Measurements from ENCODE around the gene CCL15. TPM values are rescaled to one million over a fixed set of nuclear protein-coding genes. Genes with fewer than 3 reads are reported as not detected.
"Not testable (repeated sequence)": the region's sequence is repeated elsewhere in the genome, so short reads cannot be mapped to it uniquely, and the experiment has no call there.

CCL15 gene
- total RNA-seq, 1 experiment from 2014 or later, result not detected

GRCh38 chr17:36019423-36019822 lies 18.1 kb upstream of the CCL15 start:
- Mint-ChIP-seq H3K27me3 (ENCODE audit: unreplicated experiment) (peaks cover 65% of the 10 kb centered on the region), H3K4me1 (ENCODE audit: low read depth, unreplicated experiment) (no peaks in the 10 kb centered on the region)
- intact Hi-C loops (cut with micrococcal nuclease; ENCODE audit: unreplicated experiment), result no loop called here

DNA sequence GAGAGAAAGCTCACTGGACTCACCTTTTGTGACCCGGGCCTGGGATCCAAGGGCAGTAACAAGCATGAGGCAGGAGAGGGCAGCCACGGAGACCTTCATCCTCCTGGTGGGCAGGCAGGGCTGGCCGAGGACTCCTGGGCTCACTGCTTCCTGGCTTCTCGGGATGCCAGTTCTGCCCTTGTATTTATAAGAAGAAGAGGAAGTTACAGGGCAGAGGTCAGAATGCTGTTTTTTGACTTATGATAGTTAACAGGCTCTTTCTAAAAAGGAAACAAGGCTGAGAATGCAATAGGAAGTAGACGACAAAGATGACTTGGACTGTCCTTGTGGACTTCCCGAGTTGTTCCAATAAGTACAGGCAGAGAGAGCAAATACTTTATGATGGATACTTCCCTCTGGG lies 16.4 kb upstream of the CCL15 start, which contains the start of gene CCL23:
TSS of gene CCL23 (minus strand) at position 174 of the 400 bp plus-strand sequence. CDS start at position 99, 75 bp downstream.
- H3K27me3 Mint-ChIP-seq (ENCODE audit: unreplicated experiment), result peaks cover 73% of the 10 kb centered on the region

More at GRCh38 chr17:36019423-36019822, 18.1 kb upstream of the CCL15 start:
- DNase-seq, result no peak
- no TSS peak for BruUV-seq (replicated peaks)
- no peaks in the 10 kb centered on the region for H3K9me3 Mint-ChIP-seq (ENCODE audit: low read depth, unreplicated experiment)
- H3K36me3 Mint-ChIP-seq (ENCODE audit: insufficient read depth, unreplicated experiment), result no peaks in the 10 kb centered on the region
- H3K4me3 Mint-ChIP-seq (ENCODE audit: low read depth, unreplicated experiment), result no peak overlapping the region
- no peak overlapping the region for H3K27ac Mint-ChIP-seq (ENCODE audit: unreplicated experiment)
- TF ChIP-seq CTCF (IDR thresholded peaks at IDR 0.05; ENCODE audit: unreplicated experiment), result no peak
- CTCF ChIA-PET, result no interaction called here

DNA sequence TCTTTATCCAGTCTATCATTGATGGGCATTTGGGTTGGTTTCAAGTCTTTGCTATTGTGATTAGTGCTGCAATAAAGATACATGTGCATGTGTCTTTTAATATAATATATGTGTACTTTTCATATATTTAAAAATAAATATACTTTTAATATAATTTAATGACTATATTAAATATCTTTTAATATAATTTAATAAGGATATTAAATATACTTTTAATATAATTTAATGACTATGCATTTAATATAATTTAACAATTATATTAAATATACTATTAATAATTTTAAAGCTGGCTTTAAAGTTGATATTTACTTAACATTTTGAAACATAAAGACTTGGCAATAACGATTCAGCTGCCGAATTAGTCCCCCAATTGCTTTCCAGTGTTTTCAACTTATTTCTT lies 15.2 kb upstream of the CCL15 start:
- intact Hi-C loops (cut with micrococcal nuclease; ENCODE audit: unreplicated experiment), result no loop called here
- TF ChIP-seq CTCF (IDR thresholded peaks at IDR 0.05; ENCODE audit: unreplicated experiment), result no peak
- no peak for DNase-seq
- Mint-ChIP-seq H3K27me3 (ENCODE audit: unreplicated experiment) (peaks cover 73% of the 10 kb centered on the region), H3K36me3 (ENCODE audit: insufficient read depth, unreplicated experiment) (no peaks in the 10 kb centered on the region), H3K4me3 (ENCODE audit: low read depth, unreplicated experiment) (no peak overlapping the region), H3K9me3 (ENCODE audit: low read depth, unreplicated experiment) (no peaks in the 10 kb centered on the region), H3K27ac (ENCODE audit: unreplicated experiment) (no peak overlapping the region), H3K4me1 (ENCODE audit: low read depth, unreplicated experiment) (no peaks in the 10 kb centered on the region)
- no TSS peak for BruUV-seq (replicated peaks)
- CTCF ChIA-PET, result no interaction called here

More for the DNA sequence above, 16.4 kb upstream of the CCL15 start, which contains the start of gene CCL23:
- no peaks in the 10 kb centered on the region for H3K9me3 Mint-ChIP-seq (ENCODE audit: low read depth, unreplicated experiment)
- no peak for DNase-seq
- CTCF ChIA-PET, result interaction anchor here (1.1 kb wide), 1 partner anchor 17 kb away, joined by 3 read pairs; no protein-coding TSS in a partner anchor
- BruUV-seq (replicated peaks), result no TSS peak
- H3K36me3 Mint-ChIP-seq (ENCODE audit: insufficient read depth, unreplicated experiment), result no peaks in the 10 kb centered on the region
- H3K27ac Mint-ChIP-seq (ENCODE audit: unreplicated experiment), result no peak within 1 kb of the TSS
- H3K4me3 Mint-ChIP-seq (ENCODE audit: low read depth, unreplicated experiment), result no peak within 1 kb of the TSS
- no peaks in the 10 kb centered on the region for H3K4me1 Mint-ChIP-seq (ENCODE audit: low read depth, unreplicated experiment)
- no peak for TF ChIP-seq CTCF (IDR thresholded peaks at IDR 0.05; ENCODE audit: unreplicated experiment)
- intact Hi-C loops (cut with micrococcal nuclease; ENCODE audit: unreplicated experiment), result no loop called here

DNA sequence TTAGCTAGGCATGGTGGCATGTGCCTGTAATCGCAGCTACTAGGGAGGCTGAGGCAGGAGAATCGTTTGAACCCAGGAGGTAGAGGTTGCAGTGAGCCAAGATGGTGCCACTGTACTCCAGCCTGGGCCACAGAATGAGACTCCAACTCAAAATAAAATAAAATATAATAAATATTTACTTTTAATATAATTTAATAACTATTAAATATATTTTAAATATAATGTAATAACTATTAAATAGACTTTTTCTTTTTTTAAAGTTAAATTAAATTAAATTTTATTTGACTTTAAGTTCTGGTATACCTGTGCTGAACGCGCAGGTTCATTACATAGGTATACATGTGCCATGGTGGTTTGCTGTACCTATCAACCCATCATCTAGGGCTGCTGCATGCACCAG lies 14.5 kb upstream of the CCL15 start:
- H3K4me1 Mint-ChIP-seq (ENCODE audit: low read depth, unreplicated experiment); BruUV-seq (replicated peaks); DNase-seq; H3K9me3 Mint-ChIP-seq (ENCODE audit: low read depth, unreplicated experiment); CTCF ChIA-PET; intact Hi-C loops (cut with micrococcal nuclease; ENCODE audit: unreplicated experiment); H3K36me3 Mint-ChIP-seq (ENCODE audit: insufficient read depth, unreplicated experiment); H3K4me3 Mint-ChIP-seq (ENCODE audit: low read depth, unreplicated experiment); H3K27ac Mint-ChIP-seq (ENCODE audit: unreplicated experiment): not testable (repeated sequence)
- peaks cover 73% of the 10 kb centered on the region for H3K27me3 Mint-ChIP-seq (ENCODE audit: unreplicated experiment)

DNA sequence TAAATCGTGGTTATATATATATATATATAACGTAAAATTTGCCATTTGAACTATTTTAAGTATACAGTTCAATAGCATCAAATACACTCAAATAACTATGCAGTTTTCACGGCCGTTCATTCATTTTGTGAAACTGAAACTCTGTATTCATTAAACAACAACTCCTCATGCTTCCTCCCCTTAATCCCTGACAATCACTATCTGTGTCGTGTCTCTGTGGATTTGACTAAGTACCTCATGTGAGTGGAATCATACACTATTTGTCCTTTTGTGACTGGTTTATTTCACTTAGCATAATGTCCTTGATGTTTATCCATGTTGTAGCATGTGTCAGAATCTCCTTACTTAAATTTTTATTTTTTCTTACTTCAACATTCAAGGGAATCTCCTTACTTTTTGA lies 13.6 kb upstream of the CCL15 start:
- intact Hi-C loops (cut with micrococcal nuclease; ENCODE audit: unreplicated experiment), result no loop called here
- Mint-ChIP-seq H3K27ac (ENCODE audit: unreplicated experiment) (no peak overlapping the region), H3K4me1 (ENCODE audit: low read depth, unreplicated experiment) (no peaks in the 10 kb centered on the region), H3K36me3 (ENCODE audit: insufficient read depth, unreplicated experiment) (no peaks in the 10 kb centered on the region), H3K9me3 (ENCODE audit: low read depth, unreplicated experiment) (no peaks in the 10 kb centered on the region), H3K27me3 (ENCODE audit: unreplicated experiment) (peaks cover 73% of the 10 kb centered on the region), H3K4me3 (ENCODE audit: low read depth, unreplicated experiment) (no peak overlapping the region)
- CTCF ChIA-PET, result no interaction called here
- BruUV-seq (replicated peaks), result no TSS peak
- DNase-seq, result no peak
- no peak for TF ChIP-seq CTCF (IDR thresholded peaks at IDR 0.05; ENCODE audit: unreplicated experiment)

All from Calu3 (cell line).